OCI-LY7 (cell line): ENCODE measurements around the gene ALDH6A1. TPM values are rescaled to one million over a fixed set of nuclear protein-coding genes. Genes with fewer than 3 reads are reported as not detected.
A peak's percentile ranks its signal among the peaks of the same experiment; 100 is the strongest.

Source experiments
- BruUV-seq: library from RNA; stranded (reverse); fragments of 400-500 nt; replicated peaks from 2 replicates; lab custom pipeline; 2021; lab: Mats Ljungman, UMichigan
- CTCF ChIA-PET: fragments of 300-600 bp; sonication (Branson Sonifier 250); formaldehyde crosslinking; loops from one replicate; lab custom pipeline; 2022; ENCODE audit warnings: antibody characterized with exemption; ENCODE audit not compliant: unreplicated experiment; lab: Charles Lee
- POLR2A ChIA-PET: fragments of 300-600 bp; sonication (Branson Sonifier 250); formaldehyde crosslinking; loops from one replicate; lab custom pipeline; 2022; ENCODE audit warnings: antibody characterized with exemption; lab: Charles Lee
- DNase-seq: peaks from one replicate; pipeline ENCODE4 v3.0.0-alpha.2; 2015; ENCODE audit warnings: low spot score
- H2AFZ ChIP-seq: fragments of 200-600 bp; sonication (generic), shearing (Covaris generic); 2 replicates; pipeline ENCODE4 v1.6.1; 2014; ENCODE audit warnings: mild to moderate bottlenecking, antibody characterized with exemption, low read length, moderate library complexity
- H3K27ac ChIP-seq: fragments of 200-600 bp; sonication (generic); 2 replicates; pipeline ENCODE4 v1.5.1; 2014; ENCODE audit warnings: mixed run types, low read depth, mild to moderate bottlenecking, moderate library complexity, low read length, inconsistent platforms; ENCODE audit not compliant: poor library complexity, severe bottlenecking
- H3K36me3 ChIP-seq: fragments of 200-600 bp; sonication (generic); 2 replicates; pipeline ENCODE4 v1.6.1; 2014; ENCODE audit warnings: mild to moderate bottlenecking, antibody characterized with exemption, low read length, moderate library complexity, mixed read lengths; ENCODE audit not compliant: insufficient read depth
- H3K4me1 ChIP-seq: fragments of 200-600 bp; sonication (generic); 2 replicates; pipeline ENCODE4 v1.5.1; 2014; ENCODE audit warnings: mild to moderate bottlenecking, low read length; ENCODE audit not compliant: insufficient read depth, poor library complexity, severe bottlenecking
- H3K4me2 ChIP-seq: fragments of 200-600 bp; sonication (generic); 2 replicates; pipeline ENCODE4 v1.6.1; 2014; ENCODE audit warnings: mild to moderate bottlenecking, low read length
- H3K4me3 ChIP-seq: fragments of 200-600 bp; sonication (generic); 2 replicates; pipeline ENCODE4 v1.5.1; 2014; ENCODE audit warnings: mild to moderate bottlenecking, low read depth, low read length; ENCODE audit not compliant: poor library complexity, severe bottlenecking
- H3K79me2 ChIP-seq: fragments of 200-600 bp; sonication (generic); 2 replicates; pipeline ENCODE4 v1.6.1; 2016; ENCODE audit warnings: low read depth, mild to moderate bottlenecking, low read length, moderate library complexity, mixed read lengths; ENCODE audit not compliant: insufficient read depth
- H3K9me2 ChIP-seq: fragments of 200-600 bp; sonication (generic); 2 replicates; pipeline ENCODE4 v1.6.1; 2016; ENCODE audit warnings: mild to moderate bottlenecking, low read length, mixed read lengths; ENCODE audit not compliant: insufficient read depth
- H3K9me3 ChIP-seq: fragments of 200-600 bp; sonication (generic); 2 replicates; pipeline ENCODE4 v1.6.1; 2014; ENCODE audit warnings: mild to moderate bottlenecking, mixed run types, low read length, mixed read lengths
- H4K20me1 ChIP-seq: fragments of 200-600 bp; sonication (generic); 2 replicates; pipeline ENCODE4 v1.6.1; 2014; ENCODE audit warnings: mild to moderate bottlenecking, antibody characterized with exemption, low read length, moderate library complexity, mixed read lengths; ENCODE audit not compliant: insufficient read depth
- EZH2phosphoT487 ChIP-seq: fragments of 200-600 bp; sonication (generic); IDR thresholded peaks from 2 replicates; pipeline ENCODE4 v1.6.1; 2018; ENCODE audit warnings: low read depth, borderline replicate concordance, mild to moderate bottlenecking, mixed run types, antibody characterized with exemption, low read length, moderate library complexity, mixed read lengths
- intact Hi-C: fragments of 100-400 bp; cut with micrococcal nuclease; formaldehyde crosslinking; loops from one replicate; pipeline ENCODE4 v1.10.0; 2022; ENCODE audit not compliant: unreplicated experiment
- total RNA-seq, 2 experiments: library from RNA; depleted of rRNA in 1 of 2; stranded (reverse); fragments of >200 nt in 1 of 2; shearing (Covaris generic) in 1 of 2; gene quantifications; 2 replicates each; pipeline ENCODE4 v1.2.3, GENCODE V29; 2014 to 2022
- TF ChIP-seq, protein P1 (sequence below): fragments of 200-600 bp; sonication (generic); conservative IDR thresholded peaks from 2 replicates; pipeline ENCODE4 v1.5.1; 2014; ENCODE audit warnings: mild to moderate bottlenecking, antibody characterized with exemption, low read length, moderate library complexity, mixed read lengths

Gene ALDH6A1
- total RNA-seq, 2 experiments from 2014 or later, result 17.0 to 20.7 TPM

DNA sequence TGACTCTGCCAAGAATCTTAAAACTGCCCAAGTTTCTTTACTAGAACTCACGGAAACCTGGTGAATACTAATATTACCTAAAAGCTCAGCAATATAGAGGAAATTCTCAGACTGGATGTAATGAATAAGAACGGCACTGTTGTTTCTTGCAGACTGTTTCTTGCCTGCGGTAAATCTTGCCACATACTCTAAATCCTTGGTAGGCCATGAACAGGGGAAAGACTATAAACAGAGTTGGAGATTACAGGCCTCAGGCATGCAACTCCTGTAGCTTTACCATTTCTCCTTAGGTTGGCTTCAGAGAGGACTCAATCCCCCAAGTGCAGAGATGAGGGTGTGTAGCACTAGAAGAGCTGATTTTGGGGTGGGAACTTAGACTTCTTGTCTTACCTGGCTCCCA is 1.1 kb downstream of the ALDH6A1 start:
- DNase-seq, result no peak
- Histone ChIP-seq H3K4me1 (peaks cover 23% of the 10 kb centered on the region), H2AFZ (peak overlapping the region; percentile 74; the same call in 1 of the 2 replicates), H3K4me3 (peak overlapping the region; percentile 79), H3K79me2 (peaks cover 20% of the 10 kb centered on the region), H4K20me1 (no peaks in the 10 kb centered on the region), H3K9me2 (no peaks in the 10 kb centered on the region), H3K36me3 (no peaks in the 10 kb centered on the region), H3K9me3 (no peaks in the 10 kb centered on the region), H3K4me2 (peak overlapping the region; percentile 96), H3K27ac (no peak overlapping the region)
- POLR2A ChIA-PET, result interaction anchor here (1.1 kb wide), 1 partner anchor 22 kb away, joined by 4 read pairs; no protein-coding TSS in a partner anchor
- no peak for TF ChIP-seq EZH2phosphoT487
- TF ChIP-seq, protein P1, sequence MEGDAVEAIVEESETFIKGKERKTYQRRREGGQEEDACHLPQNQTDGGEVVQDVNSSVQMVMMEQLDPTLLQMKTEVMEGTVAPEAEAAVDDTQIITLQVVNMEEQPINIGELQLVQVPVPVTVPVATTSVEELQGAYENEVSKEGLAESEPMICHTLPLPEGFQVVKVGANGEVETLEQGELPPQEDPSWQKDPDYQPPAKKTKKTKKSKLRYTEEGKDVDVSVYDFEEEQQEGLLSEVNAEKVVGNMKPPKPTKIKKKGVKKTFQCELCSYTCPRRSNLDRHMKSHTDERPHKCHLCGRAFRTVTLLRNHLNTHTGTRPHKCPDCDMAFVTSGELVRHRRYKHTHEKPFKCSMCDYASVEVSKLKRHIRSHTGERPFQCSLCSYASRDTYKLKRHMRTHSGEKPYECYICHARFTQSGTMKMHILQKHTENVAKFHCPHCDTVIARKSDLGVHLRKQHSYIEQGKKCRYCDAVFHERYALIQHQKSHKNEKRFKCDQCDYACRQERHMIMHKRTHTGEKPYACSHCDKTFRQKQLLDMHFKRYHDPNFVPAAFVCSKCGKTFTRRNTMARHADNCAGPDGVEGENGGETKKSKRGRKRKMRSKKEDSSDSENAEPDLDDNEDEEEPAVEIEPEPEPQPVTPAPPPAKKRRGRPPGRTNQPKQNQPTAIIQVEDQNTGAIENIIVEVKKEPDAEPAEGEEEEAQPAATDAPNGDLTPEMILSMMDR, result no peak
- CTCF ChIA-PET, result interaction anchor here (0.6 kb wide), 1 partner anchor 198 kb away, joined by 3 read pairs; no protein-coding TSS in a partner anchor
- intact Hi-C loops, result no loop called here
- BruUV-seq, result no TSS peak

- DNase-seq, result no peak
- no peak overlapping the region for H3K4me3 ChIP-seq
- no peaks in the 10 kb centered on the region for H4K20me1 ChIP-seq
- H3K4me2 ChIP-seq, result no peak overlapping the region
- H3K9me2 ChIP-seq, result no peaks in the 10 kb centered on the region
- BruUV-seq, result no TSS peak
- ChIA-PET POLR2A (interaction anchor here (0.6 kb wide), 1 partner anchor 8 kb away, joined by 3 read pairs; no protein-coding TSS in a partner anchor), CTCF (no interaction called here)
- TF ChIP-seq EZH2phosphoT487, result no peak
- TF ChIP-seq, protein P1, result no peak
- no peak overlapping the region for H2AFZ ChIP-seq
- peaks cover 15% of the 10 kb centered on the region for H3K79me2 ChIP-seq
- H3K36me3 ChIP-seq, result no peaks in the 10 kb centered on the region
- intact Hi-C loops, result no loop called here
- H3K9me3 ChIP-seq, result no peaks in the 10 kb centered on the region
- peaks cover 23% of the 10 kb centered on the region for H3K4me1 ChIP-seq
- no peak overlapping the region for H3K27ac ChIP-seq
Measured at GRCh38 chr14:74081491-74081890, 2.8 kb downstream of the ALDH6A1 start.

DNA sequence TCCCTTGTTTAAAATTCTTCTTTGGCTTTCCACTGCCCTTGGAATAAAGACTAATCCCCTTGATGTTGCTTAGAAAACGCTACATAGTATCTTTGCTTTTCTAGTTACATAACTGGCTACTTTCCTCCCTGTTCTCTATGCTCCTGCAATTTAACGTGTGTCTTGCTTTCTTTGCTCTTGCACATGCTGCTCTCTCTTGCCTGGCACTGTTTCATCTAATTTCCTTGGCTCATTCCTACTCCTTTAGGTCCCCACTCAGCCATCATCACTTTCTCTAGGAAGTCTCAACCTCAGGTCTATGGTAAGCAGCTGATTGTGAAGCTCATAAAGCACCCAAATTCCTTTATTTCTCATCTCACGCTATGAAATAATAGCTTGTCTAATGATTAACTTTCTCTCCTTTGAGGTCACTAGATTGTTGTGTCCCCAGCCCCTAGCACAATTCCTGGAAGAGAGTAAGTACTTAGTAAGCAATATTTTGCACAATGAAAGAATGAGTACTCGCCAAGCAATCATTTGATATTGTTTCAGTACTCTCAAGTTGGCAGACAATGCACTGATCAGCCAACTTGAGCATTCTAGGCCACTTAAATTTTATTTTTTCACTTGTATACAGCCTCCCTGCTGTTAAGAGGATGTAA is 3.3 kb downstream of the ALDH6A1 start:
- POLR2A ChIA-PET, result no interaction called here
- Histone ChIP-seq H2AFZ (no peak overlapping the region), H3K36me3 (no peaks in the 10 kb centered on the region), H3K4me3 (no peak overlapping the region), H3K9me2 (no peaks in the 10 kb centered on the region), H3K4me2 (no peak overlapping the region), H4K20me1 (no peaks in the 10 kb centered on the region), H3K4me1 (peaks cover 17% of the 10 kb centered on the region), H3K27ac (no peak overlapping the region), H3K9me3 (no peaks in the 10 kb centered on the region), H3K79me2 (peaks cover 10% of the 10 kb centered on the region)
- DNase-seq, result no peak
- TF ChIP-seq, protein P1, result no peak
- TF ChIP-seq EZH2phosphoT487, result no peak
- CTCF ChIA-PET, result no interaction called here
- intact Hi-C loops, result no loop called here
- no TSS peak for BruUV-seq
